Astrocyte (in vitro differentiated cells and primary cell): ENCODE results near the gene FIG4.

ENCODE experiments used
- EZH2 ChIP-seq: IDR thresholded peaks from 2 replicates; pipeline ENCODE4 v1.6.1; 2012; ENCODE audit warnings: mild to moderate bottlenecking, low read length, inconsistent platforms; ENCODE audit not compliant: insufficient read depth
- TF ChIP-seq, protein P1 (sequence below): IDR thresholded peaks from 2 replicates; pipeline ENCODE4 v1.5.1; 2011; ENCODE audit warnings: low read depth, mild to moderate bottlenecking, inconsistent platforms, low read length, moderate library complexity; ENCODE audit not compliant: insufficient read depth

GRCh38 chr6:109821428-109821827, 130.3 kb downstream of the FIG4 start:
- TF ChIP-seq, protein P1, sequence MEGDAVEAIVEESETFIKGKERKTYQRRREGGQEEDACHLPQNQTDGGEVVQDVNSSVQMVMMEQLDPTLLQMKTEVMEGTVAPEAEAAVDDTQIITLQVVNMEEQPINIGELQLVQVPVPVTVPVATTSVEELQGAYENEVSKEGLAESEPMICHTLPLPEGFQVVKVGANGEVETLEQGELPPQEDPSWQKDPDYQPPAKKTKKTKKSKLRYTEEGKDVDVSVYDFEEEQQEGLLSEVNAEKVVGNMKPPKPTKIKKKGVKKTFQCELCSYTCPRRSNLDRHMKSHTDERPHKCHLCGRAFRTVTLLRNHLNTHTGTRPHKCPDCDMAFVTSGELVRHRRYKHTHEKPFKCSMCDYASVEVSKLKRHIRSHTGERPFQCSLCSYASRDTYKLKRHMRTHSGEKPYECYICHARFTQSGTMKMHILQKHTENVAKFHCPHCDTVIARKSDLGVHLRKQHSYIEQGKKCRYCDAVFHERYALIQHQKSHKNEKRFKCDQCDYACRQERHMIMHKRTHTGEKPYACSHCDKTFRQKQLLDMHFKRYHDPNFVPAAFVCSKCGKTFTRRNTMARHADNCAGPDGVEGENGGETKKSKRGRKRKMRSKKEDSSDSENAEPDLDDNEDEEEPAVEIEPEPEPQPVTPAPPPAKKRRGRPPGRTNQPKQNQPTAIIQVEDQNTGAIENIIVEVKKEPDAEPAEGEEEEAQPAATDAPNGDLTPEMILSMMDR: no peak
- no peak for TF ChIP-seq EZH2
